Neural cell (in vitro differentiated cells): Measurements from ENCODE around the gene TMEM131L. TPM values are rescaled to one million over a fixed set of nuclear protein-coding genes. Genes with fewer than 3 reads are reported as not detected.

Experiments used
- H2AFZ ChIP-seq: fragments of 200-600, 300-800 bp; sonication (generic), shearing (Covaris generic); 2 replicates; pipeline ENCODE4 v1.6.0; 2014; ENCODE audit warnings: low read depth, mild to moderate bottlenecking, antibody characterized with exemption, low read length, moderate library complexity
- H3F3A ChIP-seq: fragments of 200-600 bp; shearing (Covaris generic); 2 replicates; pipeline ENCODE4 v1.6.1; 2016; ENCODE audit warnings: mild to moderate bottlenecking, moderate library complexity, mixed read lengths, antibody characterized with exemption, low read length; ENCODE audit not compliant: insufficient read depth, poor library complexity, severe bottlenecking
- H3K27ac ChIP-seq: fragments of 200-600, 300-800 bp; sonication (generic), shearing (Covaris generic); 2 replicates; pipeline ENCODE4 v1.5.1; 2014; ENCODE audit warnings: mild to moderate bottlenecking, low read length, moderate library complexity
- H3K27me3 ChIP-seq: fragments of 300-800, 200-600 bp; sonication (generic), shearing (Covaris generic); 2 replicates; pipeline ENCODE4 v1.6.0; 2014; ENCODE audit warnings: mild to moderate bottlenecking, low read depth, low read length, moderate library complexity; ENCODE audit not compliant: insufficient read depth
- H3K36me3 ChIP-seq: fragments of 300-800, 200-600 bp; sonication (generic), shearing (Covaris generic); 2 replicates; pipeline ENCODE4 v1.5.1; 2014; ENCODE audit warnings: mild to moderate bottlenecking, antibody characterized with exemption, low read length, moderate library complexity; ENCODE audit not compliant: insufficient read depth
- H3K4me2 ChIP-seq: fragments of 300-800, 200-600 bp; sonication (generic), shearing (Covaris generic); 2 replicates; pipeline ENCODE4 v1.6.0; 2014; ENCODE audit warnings: mild to moderate bottlenecking, low read length
- H3K4me3 ChIP-seq: fragments of 300-800, 200-600 bp; sonication (generic), shearing (Covaris generic); 2 replicates; pipeline ENCODE4 v1.5.1; 2014; ENCODE audit warnings: mild to moderate bottlenecking, low read length, moderate library complexity
- H3K79me2 ChIP-seq: fragments of 200-600 bp; shearing (Covaris generic); replicated peaks from 2 replicates; pipeline ENCODE4 v1.6.0; 2014; ENCODE audit warnings: mild to moderate bottlenecking, low read length, moderate library complexity; ENCODE audit not compliant: insufficient read depth
- H3K9ac ChIP-seq: fragments of 300-800, 200-600 bp; sonication (generic), shearing (Covaris generic); 2 replicates; pipeline ENCODE4 v1.6.1; 2016; ENCODE audit warnings: mild to moderate bottlenecking, low read length, mixed read lengths
- H3K9me2 ChIP-seq: fragments of 200-600 bp; shearing (Covaris generic); 2 replicates; pipeline ENCODE4 v1.6.1; 2016; ENCODE audit warnings: mild to moderate bottlenecking, low read length, mixed read lengths; ENCODE audit not compliant: insufficient read depth
- H3K9me3 ChIP-seq: fragments of 200-600, 300-800 bp; sonication (generic), shearing (Covaris generic); 2 replicates; pipeline ENCODE4 v1.6.1; 2016; ENCODE audit warnings: mild to moderate bottlenecking, mixed run types, low read length, moderate library complexity, mixed read lengths
- H4K20me1 ChIP-seq: fragments of 200-600 bp; shearing (Covaris generic); 2 replicates; pipeline ENCODE4 v1.6.1; 2016; ENCODE audit warnings: mild to moderate bottlenecking, mixed run types; ENCODE audit not compliant: insufficient read depth
- CTCF ChIP-seq: fragments of 450-650 bp; IDR thresholded peaks from 2 replicates; pipeline ENCODE4 v1.5.1; 2014; ENCODE audit warnings: antibody characterized with exemption, mild to moderate bottlenecking, moderate library complexity; ENCODE audit not compliant: poor library complexity, severe bottlenecking
- EP300 ChIP-seq: fragments of 450-650 bp; conservative IDR thresholded peaks from 2 replicates; pipeline ENCODE4 v1.6.1; 2014; ENCODE audit warnings: antibody characterized with exemption, mild to moderate bottlenecking, moderate library complexity; ENCODE audit not compliant: poor library complexity, severe bottlenecking
- EZH2 ChIP-seq: fragments of 200-600, 300-800 bp; shearing (Covaris generic), sonication (generic); IDR thresholded peaks from 2 replicates; pipeline ENCODE4 v1.6.1; 2014; ENCODE audit warnings: antibody characterized with exemption, low read length, borderline replicate concordance, mild to moderate bottlenecking; ENCODE audit not compliant: insufficient read depth, poor library complexity, severe bottlenecking
- MXI1 ChIP-seq: fragments of 450-650 bp; conservative IDR thresholded peaks from 2 replicates; pipeline ENCODE4 v1.6.1; 2014; ENCODE audit warnings: antibody characterized with exemption, mild to moderate bottlenecking; ENCODE audit not compliant: poor library complexity, severe bottlenecking
- POLR2AphosphoS5 ChIP-seq: IDR thresholded peaks from 2 replicates; pipeline ENCODE4 v1.6.1; 2012
- RAD21 ChIP-seq: fragments of 450-650 bp; conservative IDR thresholded peaks from 2 replicates; pipeline ENCODE4 v1.6.1; 2014; ENCODE audit warnings: antibody characterized with exemption, mild to moderate bottlenecking, moderate library complexity
- REST ChIP-seq: IDR thresholded peaks from 2 replicates; pipeline ENCODE4 v1.6.1; 2012; ENCODE audit warnings: borderline replicate concordance
- SMC3 ChIP-seq: fragments of 450-650 bp; conservative IDR thresholded peaks from 2 replicates; pipeline ENCODE4 v1.6.1; 2014; ENCODE audit warnings: antibody characterized with exemption, mild to moderate bottlenecking, moderate library complexity; ENCODE audit not compliant: poor library complexity
- TAF1 ChIP-seq: IDR thresholded peaks from 2 replicates; pipeline ENCODE4 v1.6.1; 2012; ENCODE audit warnings: low read depth
- polyA plus RNA-seq: library from polyadenylated mRNA; depleted of rRNA; stranded (reverse); fragments of >200 nt; gene quantifications from 2 replicates; pipeline ENCODE4 v1.2.3, GENCODE V29; 2014

Gene TMEM131L
- polyA plus RNA-seq, 1 donor from 2014 or later, result 11.1 TPM

- H3K36me3 ChIP-seq, result no peaks in the 10 kb centered on the region
- H3K9ac ChIP-seq, result no peak overlapping the region
- no peaks in the 10 kb centered on the region for H3K9me3 ChIP-seq
- TF ChIP-seq CTCF (no peak), MXI1 (no peak), EP300 (no peak), REST (no peak), TAF1 (no peak), EZH2 (no peak), RAD21 (no peak), SMC3 (no peak), POLR2AphosphoS5 (no peak)
- no peaks in the 10 kb centered on the region for H4K20me1 ChIP-seq
- H3K4me2 ChIP-seq, result no peak overlapping the region
- H3K4me3 ChIP-seq, result no peak overlapping the region
- H2AFZ ChIP-seq, result no peak overlapping the region
- H3F3A ChIP-seq, result no peaks in the 10 kb centered on the region
- H3K27ac ChIP-seq, result no peak overlapping the region
- H3K79me2 ChIP-seq, result no peaks in the 10 kb centered on the region
- H3K27me3 ChIP-seq, result no peaks in the 10 kb centered on the region
- H3K9me2 ChIP-seq, result no peaks in the 10 kb centered on the region
Measured at GRCh38 chr4:153585026-153585425, 118.9 kb downstream of the TMEM131L start.

GRCh38 chr4:153589703-153590595 lies 123.8 kb downstream of the TMEM131L start:
- peaks cover 6% of the 10 kb centered on the region for H3K36me3 ChIP-seq
- no peaks in the 10 kb centered on the region for H3F3A ChIP-seq
- H3K79me2 ChIP-seq, result no peaks in the 10 kb centered on the region

More at GRCh38 chr4:153589703-153590595, 123.8 kb downstream of the TMEM131L start:
- no peak overlapping the region for H3K9ac ChIP-seq
- no peaks in the 10 kb centered on the region for H3K27me3 ChIP-seq
- H3K4me3 ChIP-seq, result no peak overlapping the region
- no peak overlapping the region for H3K4me2 ChIP-seq
- no peaks in the 10 kb centered on the region for H3K9me3 ChIP-seq
- H4K20me1 ChIP-seq, result no peaks in the 10 kb centered on the region
- H3K27ac ChIP-seq, result no peak overlapping the region
- no peak overlapping the region for H2AFZ ChIP-seq
- no peaks in the 10 kb centered on the region for H3K9me2 ChIP-seq
- no peak for TF ChIP-seq EZH2
- no peak for TF ChIP-seq MXI1
- no peak for TF ChIP-seq EP300
- TF ChIP-seq POLR2AphosphoS5, result no peak
- TF ChIP-seq TAF1, result no peak
- no peak for TF ChIP-seq CTCF
- no peak for TF ChIP-seq REST
- no peak for TF ChIP-seq RAD21
- no peak for TF ChIP-seq SMC3
